Glutamatergic neuron (in vitro differentiated cells): ENCODE measurements around the gene ZNF423. TPM values are rescaled to one million over a fixed set of nuclear protein-coding genes. Genes with fewer than 3 reads are reported as not detected.

Experiments used
- DNase-seq: peaks from one replicate; pipeline ENCODE4 v3.0.0; 2022
- H3K27ac Mint-ChIP-seq: one replicate; pipeline ENCODE4 v1.8.0; 2020; ENCODE audit warnings: mild to moderate bottlenecking, mixed read lengths, inconsistent platforms; ENCODE audit not compliant: unreplicated experiment
- H3K27me3 Mint-ChIP-seq: one replicate; pipeline ENCODE4 v1.8.0; 2020; ENCODE audit warnings: mild to moderate bottlenecking, moderate library complexity, mixed read lengths, inconsistent platforms; ENCODE audit not compliant: unreplicated experiment
- H3K36me3 Mint-ChIP-seq: one replicate; pipeline ENCODE4 v1.8.0; 2020; ENCODE audit warnings: mild to moderate bottlenecking, mixed read lengths, inconsistent platforms; ENCODE audit not compliant: unreplicated experiment
- H3K4me1 Mint-ChIP-seq: one replicate; pipeline ENCODE4 v1.8.0; 2020; ENCODE audit warnings: mild to moderate bottlenecking, low read depth, mixed read lengths, inconsistent platforms; ENCODE audit not compliant: unreplicated experiment
- H3K4me3 Mint-ChIP-seq: one replicate; pipeline ENCODE4 v1.8.0; 2020; ENCODE audit warnings: mild to moderate bottlenecking, mixed read lengths, inconsistent platforms; ENCODE audit not compliant: unreplicated experiment
- H3K9me3 Mint-ChIP-seq: one replicate; pipeline ENCODE4 v1.8.0; 2020; ENCODE audit warnings: mild to moderate bottlenecking, moderate library complexity, mixed read lengths, inconsistent platforms; ENCODE audit not compliant: unreplicated experiment
- total RNA-seq: library from RNA; stranded (reverse); fragmentation: NEBNext Ultra II Directional; extraction: Animal tissue kit (Norgen Biotek cat#: 25700); gene quantifications from one replicate; pipeline ENCODE4 v1.2.1, GENCODE V29; 2021; ENCODE audit not compliant: unreplicated experiment
- TF ChIP-seq, protein P1 (sequence below): fragments of 200-600 bp; sonication (generic); IDR thresholded peaks from one replicate; pipeline ENCODE4 v1.5.0; 2021; ENCODE audit not compliant: partially characterized antibody, unreplicated experiment

The ZNF423 gene
- total RNA-seq, 1 donor from 2014 or later = 149 TPM

- no peak for DNase-seq
- peaks cover 60% of the 10 kb centered on the region for H3K4me1 Mint-ChIP-seq
- H3K27ac Mint-ChIP-seq = peak overlapping the region; percentile 98
- TF ChIP-seq, protein P1, sequence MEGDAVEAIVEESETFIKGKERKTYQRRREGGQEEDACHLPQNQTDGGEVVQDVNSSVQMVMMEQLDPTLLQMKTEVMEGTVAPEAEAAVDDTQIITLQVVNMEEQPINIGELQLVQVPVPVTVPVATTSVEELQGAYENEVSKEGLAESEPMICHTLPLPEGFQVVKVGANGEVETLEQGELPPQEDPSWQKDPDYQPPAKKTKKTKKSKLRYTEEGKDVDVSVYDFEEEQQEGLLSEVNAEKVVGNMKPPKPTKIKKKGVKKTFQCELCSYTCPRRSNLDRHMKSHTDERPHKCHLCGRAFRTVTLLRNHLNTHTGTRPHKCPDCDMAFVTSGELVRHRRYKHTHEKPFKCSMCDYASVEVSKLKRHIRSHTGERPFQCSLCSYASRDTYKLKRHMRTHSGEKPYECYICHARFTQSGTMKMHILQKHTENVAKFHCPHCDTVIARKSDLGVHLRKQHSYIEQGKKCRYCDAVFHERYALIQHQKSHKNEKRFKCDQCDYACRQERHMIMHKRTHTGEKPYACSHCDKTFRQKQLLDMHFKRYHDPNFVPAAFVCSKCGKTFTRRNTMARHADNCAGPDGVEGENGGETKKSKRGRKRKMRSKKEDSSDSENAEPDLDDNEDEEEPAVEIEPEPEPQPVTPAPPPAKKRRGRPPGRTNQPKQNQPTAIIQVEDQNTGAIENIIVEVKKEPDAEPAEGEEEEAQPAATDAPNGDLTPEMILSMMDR = no peak
- no peak overlapping the region for H3K4me3 Mint-ChIP-seq
- peaks cover 15% of the 10 kb centered on the region for H3K27me3 Mint-ChIP-seq
- H3K9me3 Mint-ChIP-seq = peaks cover 13% of the 10 kb centered on the region
- H3K36me3 Mint-ChIP-seq = no peaks in the 10 kb centered on the region
Measured at GRCh38 chr16:49749816-49750215, 106.1 kb downstream of the ZNF423 start.

DNA sequence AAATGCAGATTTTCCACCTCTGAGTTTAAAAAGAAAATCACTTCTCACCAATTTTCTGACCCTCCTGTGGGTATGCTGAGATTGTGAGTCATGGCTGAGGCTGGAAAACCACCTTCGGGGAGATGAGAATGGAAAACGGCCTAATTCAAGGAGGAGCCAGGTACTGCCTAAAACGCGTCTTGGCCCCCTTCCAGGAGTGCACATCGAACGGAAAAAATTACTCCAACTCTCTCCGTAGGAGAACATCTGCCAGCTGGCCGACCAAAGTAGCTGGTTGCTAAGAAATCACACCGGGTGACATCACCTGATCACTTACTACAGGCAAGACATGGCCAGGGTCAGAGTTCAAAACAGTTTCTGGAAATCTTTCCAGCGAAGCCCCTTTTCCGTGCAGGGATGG lies 107.6 kb downstream of the ZNF423 start:
- H3K27me3 Mint-ChIP-seq = peaks cover 15% of the 10 kb centered on the region
- H3K4me1 Mint-ChIP-seq = peaks cover 60% of the 10 kb centered on the region
- H3K27ac Mint-ChIP-seq = peak overlapping the region; percentile 18
- TF ChIP-seq, protein P1 = no peak
- H3K4me3 Mint-ChIP-seq = peak overlapping the region; percentile 25
- no peaks in the 10 kb centered on the region for H3K36me3 Mint-ChIP-seq
- H3K9me3 Mint-ChIP-seq = peaks cover 14% of the 10 kb centered on the region
- no peak for DNase-seq

GRCh38 chr16:49747654-49748053 lies 108.3 kb downstream of the ZNF423 start:
- peaks cover 63% of the 10 kb centered on the region for H3K4me1 Mint-ChIP-seq
- no peak for DNase-seq
- no peak overlapping the region for H3K27ac Mint-ChIP-seq
- H3K36me3 Mint-ChIP-seq = no peaks in the 10 kb centered on the region
- H3K9me3 Mint-ChIP-seq = peaks cover 16% of the 10 kb centered on the region
- no peak overlapping the region for H3K4me3 Mint-ChIP-seq
- H3K27me3 Mint-ChIP-seq = peaks cover 17% of the 10 kb centered on the region
- TF ChIP-seq, protein P1 = no peak

DNA sequence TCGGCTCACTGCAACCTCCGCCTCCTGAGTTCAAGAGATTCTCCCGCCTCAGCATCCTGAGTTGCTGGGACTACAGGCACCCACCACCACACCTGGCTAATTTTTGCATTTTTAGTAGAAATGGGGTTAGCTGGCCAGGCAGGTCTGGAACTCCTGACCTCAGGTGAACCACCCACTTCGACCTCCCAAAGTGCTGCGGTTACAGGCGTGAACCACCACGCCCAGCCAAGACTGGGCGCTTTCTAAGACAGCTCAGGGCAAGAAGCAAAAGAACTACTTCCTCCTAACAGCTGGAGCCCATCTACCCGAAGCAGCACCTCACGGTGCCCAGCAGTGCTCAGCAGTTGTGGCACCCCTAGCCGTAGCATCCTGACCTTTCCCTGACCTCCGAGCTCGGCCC lies 109.4 kb downstream of the ZNF423 start:
- Mint-ChIP-seq H3K27me3 (peaks cover 15% of the 10 kb centered on the region), H3K4me1 (peaks cover 59% of the 10 kb centered on the region), H3K36me3 (no peaks in the 10 kb centered on the region), H3K27ac (no peak overlapping the region), H3K4me3 (no peak overlapping the region), H3K9me3 (peaks cover 16% of the 10 kb centered on the region)
- TF ChIP-seq, protein P1 = no peak
- DNase-seq = no peak

- H3K9me3 Mint-ChIP-seq = peaks cover 12% of the 10 kb centered on the region
- H3K27me3 Mint-ChIP-seq = peaks cover 14% of the 10 kb centered on the region
- H3K36me3 Mint-ChIP-seq = no peaks in the 10 kb centered on the region
- DNase-seq = no peak
- H3K4me1 Mint-ChIP-seq = peaks cover 54% of the 10 kb centered on the region
- no peak overlapping the region for H3K4me3 Mint-ChIP-seq
- TF ChIP-seq, protein P1 = no peak
- H3K27ac Mint-ChIP-seq = no peak overlapping the region
Measured at GRCh38 chr16:49745311-49745747, 110.6 kb downstream of the ZNF423 start.
